ENCODE measurements around the gene HCK. TPM values are rescaled to one million over a fixed set of nuclear protein-coding genes. Genes with fewer than 3 reads are reported as not detected.

Gene HCK
- total RNA-seq, 3 donors from 2014 or later, result 6.2 to 17.3 (median 13.4) TPM

DNA sequence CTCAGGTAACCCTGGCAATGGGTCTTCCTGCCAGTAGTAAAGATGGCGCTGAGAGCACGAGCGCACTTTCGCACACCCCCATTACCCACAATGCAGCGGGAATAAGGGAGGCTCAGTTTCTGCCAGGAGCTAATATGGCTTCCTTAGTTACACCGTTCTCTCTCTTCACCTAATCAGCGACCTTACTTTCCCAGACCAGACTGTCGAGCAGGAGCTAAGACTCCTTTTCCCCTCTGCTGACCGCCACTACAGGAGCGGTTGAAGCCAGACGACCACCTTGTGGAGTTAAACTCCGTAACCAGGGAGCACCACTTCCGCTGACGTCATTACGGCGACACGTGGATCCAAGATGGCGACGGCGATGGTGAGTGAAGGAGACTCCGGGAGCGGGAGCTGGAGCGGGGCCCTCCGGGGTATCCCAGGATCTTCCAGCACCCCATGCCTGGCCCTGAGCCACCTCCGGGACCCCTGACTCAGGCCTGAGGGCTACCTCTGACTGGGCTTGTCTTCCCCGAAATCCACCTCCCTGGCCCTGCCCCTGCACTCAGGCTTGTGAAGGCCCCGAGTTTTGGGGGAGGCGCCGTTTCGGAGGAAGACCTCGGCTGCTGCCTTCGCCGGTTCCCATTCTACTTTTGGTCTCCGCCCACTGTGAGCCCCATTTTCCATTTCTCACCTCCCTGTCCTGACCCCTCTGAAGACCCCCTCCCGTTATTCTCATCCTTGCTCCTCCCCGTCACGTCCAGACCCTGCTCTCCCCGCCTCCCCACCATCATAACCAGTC is 57.5 kb downstream of the HCK start, which contains the start of gene TM9SF4:
TSS of gene TM9SF4 (plus strand) at position 323 of the 781 bp plus-strand sequence. CDS start at position 350, 27 bp downstream.
- H3K4me3 ChIP-seq, result peak within 1 kb of the TSS; percentile 69
- peaks cover 29% of the 10 kb centered on the region for H3K4me1 ChIP-seq (ENCODE audit: low read depth)
- no peaks in the 10 kb centered on the region for H3K36me3 ChIP-seq (ENCODE audit: low read depth)
- H3K9me3 ChIP-seq, result no peaks in the 10 kb centered on the region
- peak; percentile 90 to 96 (median 92) for DNase-seq
- TF ChIP-seq CTCF (IDR thresholded peaks at IDR 0.05), result no peak
- ATAC-seq, result peak; percentile 84
- intact Hi-C loops (cut with DNase I, micrococcal nuclease), result no loop called here

DNA sequence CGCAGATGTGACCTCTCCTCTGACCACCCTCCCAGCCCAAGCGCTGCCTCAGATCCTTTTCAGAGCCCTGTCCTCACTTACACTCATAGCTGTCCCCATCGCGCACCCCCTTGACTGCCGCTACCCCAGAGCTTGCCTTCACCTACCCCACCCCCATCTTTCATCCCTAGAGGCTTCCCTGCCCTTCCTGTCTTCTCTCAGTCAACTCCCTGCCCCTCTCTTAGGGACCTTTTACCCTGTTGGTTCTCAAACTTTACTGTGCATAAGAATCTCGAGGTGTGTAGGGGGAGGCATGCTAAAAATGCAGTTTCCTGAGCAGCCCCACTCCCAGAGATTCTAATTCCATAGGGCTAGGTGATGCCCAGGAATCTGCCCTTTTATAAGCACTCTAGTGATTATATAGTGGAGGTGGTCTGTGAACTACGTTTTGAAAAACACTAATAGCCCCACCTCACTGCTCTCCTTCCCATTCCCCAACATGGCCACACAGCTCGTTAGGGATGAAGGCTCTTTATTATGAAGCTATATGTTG is 58.2 kb downstream of the HCK start:
- no peak for TF ChIP-seq CTCF (IDR thresholded peaks at IDR 0.05)
- DNase-seq (peak in 1 of 3 donors; percentile 30), ATAC-seq (peak; percentile 5)
- Histone ChIP-seq H3K9me3 (no peaks in the 10 kb centered on the region), H3K4me1 (ENCODE audit: low read depth) (peaks cover 29% of the 10 kb centered on the region), H3K4me3 (peak overlapping the region; percentile 69), H3K36me3 (ENCODE audit: low read depth) (no peaks in the 10 kb centered on the region)
- intact Hi-C loops (cut with DNase I, micrococcal nuclease), result no loop called here

GRCh38 chr20:32110727-32111126 is 58.7 kb downstream of the HCK start:
- Histone ChIP-seq H3K4me3 (no peak overlapping the region), H3K4me1 (ENCODE audit: low read depth) (peaks cover 29% of the 10 kb centered on the region), H3K9me3 (no peaks in the 10 kb centered on the region), H3K36me3 (ENCODE audit: low read depth) (no peaks in the 10 kb centered on the region)
- TF ChIP-seq CTCF (IDR thresholded peaks at IDR 0.05), result no peak
- intact Hi-C loops (cut with DNase I, micrococcal nuclease), result no loop called here
- no peak for ATAC-seq
- DNase-seq, result no peak

DNA sequence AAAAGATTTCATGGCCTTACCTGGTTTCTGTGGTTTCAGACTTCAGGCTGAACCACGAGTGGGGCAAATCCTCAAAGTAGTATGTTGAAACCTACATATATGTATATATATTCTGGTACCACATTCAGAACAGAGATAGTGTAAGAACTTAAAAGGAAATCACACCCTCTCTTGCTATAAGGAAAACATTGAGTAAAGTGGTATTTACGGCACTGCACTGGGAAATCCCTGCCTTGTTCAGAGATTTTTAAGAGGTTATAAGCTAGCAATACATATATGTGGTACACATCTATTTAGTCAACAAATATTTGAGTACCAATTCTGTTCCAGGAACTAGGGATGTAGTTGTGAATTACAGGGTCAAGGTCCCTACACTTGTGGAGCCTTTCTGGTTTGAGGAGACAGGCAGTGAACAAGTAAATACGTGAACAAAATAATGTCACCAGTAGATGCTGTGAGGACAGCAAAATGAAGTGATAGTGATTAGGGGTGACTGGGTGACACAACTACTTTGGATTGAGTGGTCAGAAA is 59.2 kb downstream of the HCK start:
- no peak for TF ChIP-seq CTCF (IDR thresholded peaks at IDR 0.05)
- no peaks in the 10 kb centered on the region for H3K36me3 ChIP-seq (ENCODE audit: low read depth)
- peaks cover 29% of the 10 kb centered on the region for H3K4me1 ChIP-seq (ENCODE audit: low read depth)
- ATAC-seq (peak; percentile 48), DNase-seq (no peak)
- intact Hi-C loops (cut with DNase I, micrococcal nuclease), result no loop called here
- no peaks in the 10 kb centered on the region for H3K9me3 ChIP-seq
- H3K4me3 ChIP-seq, result no peak overlapping the region

DNA sequence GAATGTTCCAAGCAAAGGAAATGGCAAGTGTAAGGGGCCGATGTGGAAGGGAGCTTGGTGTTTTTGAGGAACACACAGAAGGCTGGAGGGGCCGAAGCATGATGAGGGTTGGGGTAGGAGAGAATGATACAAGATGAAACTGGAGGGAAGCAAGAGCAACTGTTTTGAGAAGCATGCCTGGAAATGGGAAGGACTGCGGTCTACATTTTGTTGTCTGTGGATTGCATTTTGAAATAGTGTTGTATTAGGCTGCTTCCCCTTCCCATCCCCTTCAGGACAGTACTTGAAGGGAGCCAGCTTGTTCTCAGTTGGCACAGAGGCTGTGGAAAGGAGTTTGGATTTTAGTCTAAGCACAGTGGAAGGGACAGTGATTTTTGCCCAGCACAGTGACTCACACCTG is 59.7 kb downstream of the HCK start:
- no peak for DNase-seq
- no peaks in the 10 kb centered on the region for H3K36me3 ChIP-seq (ENCODE audit: low read depth)
- ATAC-seq, result no peak
- H3K4me1 ChIP-seq (ENCODE audit: low read depth), result peaks cover 29% of the 10 kb centered on the region
- no peak overlapping the region for H3K4me3 ChIP-seq
- no peak for TF ChIP-seq CTCF (IDR thresholded peaks at IDR 0.05)
- H3K9me3 ChIP-seq, result no peaks in the 10 kb centered on the region
- intact Hi-C loops (cut with DNase I, micrococcal nuclease), result no loop called here

Measured in mucosa of descending colon (tissue), 3 donors.